KG1 (cell line): ENCODE measurements around the gene ACLY.
A peak's percentile ranks its signal among the peaks of the same experiment; 100 is the strongest.

Experiments used
- DNase-seq: peaks from one replicate; lab custom pipeline; 2025; lab: John Stamatoyannopoulos, UW

The ACLY gene

GRCh38 chr17:41918314-41919164 lies at the start of gene ACLY:
TSS of gene ACLY (minus strand) at chr17:41918951. CDS start at chr17:41913873, 5,078 bp downstream.
- DNase-seq: peak; percentile 87

GRCh38 chr17:41967921-41968578 lies 49.3 kb upstream of the ACLY start:
- DNase-seq: no peak

GRCh38 chr17:41967141-41967920 lies 48.6 kb upstream of the ACLY start:
- DNase-seq: no peak

GRCh38 chr17:41966463-41967140 lies 47.9 kb upstream of the ACLY start, which contains the start of gene CNP:
TSS of gene CNP (plus strand) at chr17:41966795. CDS start at chr17:41966885, 90 bp downstream.
- peak; percentile 98 for DNase-seq

GRCh38 chr17:41965694-41966462 lies 47.1 kb upstream of the ACLY start:
- peak; percentile 80 for DNase-seq

- DNase-seq: peak; percentile 16
Observed at GRCh38 chr17:41962768-41963434, 44.1 kb upstream of the ACLY start.

- no peak for DNase-seq
Observed at GRCh38 chr17:41962111-41962510, 43.4 kb upstream of the ACLY start.

- DNase-seq: no peak
Observed at GRCh38 chr17:41959336-41960095, 40.8 kb upstream of the ACLY start.

GRCh38 chr17:41959030-41959335 lies 40.2 kb upstream of the ACLY start:
- DNase-seq: no peak

GRCh38 chr17:41957869-41958439 lies 39.2 kb upstream of the ACLY start:
- DNase-seq: no peak

- DNase-seq: no peak
Observed at GRCh38 chr17:41957031-41957868, 38.5 kb upstream of the ACLY start.

GRCh38 chr17:41956522-41956921 lies 37.8 kb upstream of the ACLY start:
- DNase-seq: no peak

GRCh38 chr17:41948762-41949460 lies 30.2 kb upstream of the ACLY start:
- DNase-seq: no peak

GRCh38 chr17:41944943-41945342 lies 26.2 kb upstream of the ACLY start:
- no peak for DNase-seq

GRCh38 chr17:41943492-41943891 lies 24.7 kb upstream of the ACLY start:
- no peak for DNase-seq

GRCh38 chr17:41942626-41943373 lies 24.0 kb upstream of the ACLY start:
- no peak for DNase-seq

GRCh38 chr17:41941168-41941567 lies 22.4 kb upstream of the ACLY start:
- no peak for DNase-seq
